Ovary (tissue), 9 donors: ENCODE data around the gene MAFB. TPM values are rescaled to one million over a fixed set of nuclear protein-coding genes. Genes with fewer than 3 reads are reported as not detected.

ENCODE experiments used
- DNase-seq, 5 donors: peaks; one replicate each; pipeline ENCODE4 v3.0.0-alpha.2; 2019 to 2020
- H3K27ac ChIP-seq, 2 donors: fragments of 200-600 bp; one replicate each; pipeline versions ENCODE4 v1.5.1 to v1.8.0; 2019 to 2022
- H3K27me3 ChIP-seq: fragments of 200-600 bp; one replicate; pipeline ENCODE4 v1.8.0; 2022
- H3K36me3 ChIP-seq: fragments of 200-600 bp; sonication (generic); one replicate; pipeline ENCODE4 v1.5.1; 2019
- H3K4me1 ChIP-seq: one replicate; pipeline ENCODE4 v1.8.1; 2013; ENCODE audit warnings: mild to moderate bottlenecking, moderate library complexity; ENCODE audit not compliant: insufficient read depth
- H3K4me3 ChIP-seq: fragments of 200-600 bp; sonication (generic); one replicate; pipeline ENCODE4 v1.5.1; 2017
- H3K9me3 ChIP-seq, 2 donors: fragments of 200-600 bp in 1 of 2; sonication (generic) in 1 of 2; one replicate each; pipeline versions ENCODE4 v1.5.1 to v1.8.1; 2013 to 2019; ENCODE audit warnings: mild to moderate bottlenecking in 1 of 2, moderate library complexity in 1 of 2
- CTCF ChIP-seq, 3 donors: fragments of 450-650 bp in 2 of 3; fragments of 200-600 bp in 1 of 3; IDR thresholded peaks; one replicate each; pipeline versions ENCODE4 v1.5.1 to v1.8.0; 2016 to 2022; ENCODE audit warnings: antibody characterized with exemption in 3 of 3, mild to moderate bottlenecking in 1 of 3
- EP300 ChIP-seq: sonication (generic); formaldehyde crosslinking; IDR thresholded peaks from one replicate; pipeline ENCODE4 v1.6.1; 2017; ENCODE audit warnings: antibody characterized with exemption
- POLR2A ChIP-seq: fragments of 450-650 bp; IDR thresholded peaks from one replicate; pipeline ENCODE4 v1.6.1; 2017; ENCODE audit warnings: antibody characterized with exemption, mild to moderate bottlenecking, moderate library complexity
- WGBS, 3 donors: extraction: QIAGEN DNeasy Blood & Tissue Kit in 1 of 3; methylation state at CpG; one replicate each; pipeline versions ENCODE4 v1.1.5 to v1.1.7; 2013 to 2017; 5-methylcytosine and 5-hydroxymethylcytosine counted together
- intact Hi-C, 4 donors: fragments of 100-400 bp; cut with DNase I; formaldehyde crosslinking; loops; one replicate each; pipeline versions ENCODE4 v1.11.0 to v1.15.1; 2022 to 2023
- polyA plus RNA-seq, 2 donors: library from polyadenylated mRNA; stranded (reverse); fragments of 200-250 nt in 1 of 2; fragments of 350-450 nt in 1 of 2; fragmentation: Illumina TruSeq in 1 of 2; extraction: RNeasy Lipid Tissue Mini Kit (QIAGEN cat#74804) in 1 of 2; gene quantifications; one replicate each; pipeline ENCODE4 v1.2.3, GENCODE V29; 2013 to 2014
- total RNA-seq, 7 donors: library from RNA; depleted of rRNA in 2 of 7; stranded (reverse); fragments of >200 nt in 2 of 7; fragmentation: NEBNext Ultra II Directional in 3 of 7; extraction: Animal tissue kit (Norgen Biotek cat#: 25700) in 3 of 7; gene quantifications; one replicate each; pipeline versions ENCODE4 v1.1.0 to v1.2.4, GENCODE V29; 2016 to 2023
- donor health status: DM: no; HTN: no; CAD: no; lungs with moderate emphysema.
- donor health status: DM: no; HTN: no; CAD: no.
- donor health status: Bipolar disorder and iron deficiency.
- donor health status: DM: yes; HTN: yes; CAD: no.
- donor health status: DM: no; HTN: no; CAD: no.
- donor health status: DM: yes; HTN: yes; CAD: no.

Gene MAFB
- total and polyA plus RNA-seq, 9 donors, result 6.9 to 29.4 (median 11.9) TPM

GRCh38 chr20:40695214-40695613, 6.2 kb upstream of the MAFB start:
- Histone ChIP-seq H3K27ac (no peak overlapping the region), H3K4me3 (no peak overlapping the region), H3K4me1 (no peaks in the 10 kb centered on the region), H3K36me3 (no peaks in the 10 kb centered on the region), H3K9me3 (no peaks in the 10 kb centered on the region), H3K27me3 (peaks cover 4% of the 10 kb centered on the region)
- intact Hi-C loops, result loop anchor here in 2 of 4 donors (10.0 kb wide), 3 partner anchors 810 to 1950 kb away; partner anchors contain the start of gene ACTR5 (in 1 of the 2)
- no peak for TF ChIP-seq EP300
- TF ChIP-seq CTCF (IDR thresholded peaks at IDR 0.05), result no peak
- TF ChIP-seq POLR2A, result no peak
- no peak for DNase-seq

GRCh38 chr20:40694246-40694645, 5.2 kb upstream of the MAFB start:
- Histone ChIP-seq H3K4me1 (no peaks in the 10 kb centered on the region), H3K27me3 (peaks cover 4% of the 10 kb centered on the region), H3K27ac (no peak overlapping the region), H3K9me3 (no peaks in the 10 kb centered on the region), H3K36me3 (no peaks in the 10 kb centered on the region), H3K4me3 (no peak overlapping the region)
- WGBS, 3 donors, result 75 to 87% (median 82%) methylated on average over 3 of the region's 3 CpGs
- intact Hi-C loops, result loop anchor here in 3 of 4 donors (5.0 to 10.0 kb wide), 4 partner anchors 427 to 1949 kb away; partner anchors contain the start of gene ACTR5 (in 1 of the 3)
- no peak for TF ChIP-seq CTCF (IDR thresholded peaks at IDR 0.05)
- no peak for TF ChIP-seq EP300
- TF ChIP-seq POLR2A, result no peak
- no peak for DNase-seq

- no peak overlapping the region for H3K4me3 ChIP-seq
- peaks cover 4% of the 10 kb centered on the region for H3K27me3 ChIP-seq
- H3K4me1 ChIP-seq, result peaks cover 7% of the 10 kb centered on the region
- DNase-seq, result no peak
- no peaks in the 10 kb centered on the region for H3K36me3 ChIP-seq
- H3K9me3 ChIP-seq, result no peaks in the 10 kb centered on the region
- TF ChIP-seq CTCF (IDR thresholded peaks at IDR 0.05) (no peak), POLR2A (no peak), EP300 (no peak)
- no peak overlapping the region for H3K27ac ChIP-seq
- WGBS, 3 donors, result 6 to 17% (median 9%) methylated on average over 52 of the region's 52 CpGs
- intact Hi-C loops, result loop anchor here in 3 of 4 donors (5.0 to 10.0 kb wide), 4 partner anchors 425 to 1948 kb away; partner anchors contain the start of gene ACTR5 (in 1 of the 3)
Observed at GRCh38 chr20:40692240-40693011, 3.4 kb upstream of the MAFB start.

GRCh38 chr20:40691566-40692239, 2.7 kb upstream of the MAFB start:
- Histone ChIP-seq H3K4me3 (no peak overlapping the region), H3K36me3 (no peaks in the 10 kb centered on the region), H3K4me1 (peaks cover 7% of the 10 kb centered on the region), H3K27ac (no peak overlapping the region), H3K9me3 (no peaks in the 10 kb centered on the region), H3K27me3 (peaks cover 4% of the 10 kb centered on the region)
- WGBS, 3 donors, result 15 to 24% (median 21%) methylated on average over 29 of the region's 29 CpGs
- intact Hi-C loops, result loop anchor here in 3 of 4 donors (5.0 to 10.0 kb wide), 4 partner anchors 424 to 1947 kb away; partner anchors contain the start of gene ACTR5 (in 1 of the 3)
- no peak for DNase-seq
- TF ChIP-seq EP300 (no peak), POLR2A (no peak), CTCF (IDR thresholded peaks at IDR 0.05) (no peak)
